HG03520 (cell line): ENCODE data around the gene CEBPZ.

ENCODE experiments used
- ATAC-seq: cut with Tn5 transposase; IDR thresholded peaks from one replicate; pipeline ENCODE4 v1.9.1; 2021; ENCODE audit warnings: mild to moderate bottlenecking, moderate library complexity; ENCODE audit not compliant: unreplicated experiment

Gene CEBPZ

GRCh38 chr2:37180640-37181039 lies 50.8 kb downstream of the CEBPZ start:
- no peak for ATAC-seq

- ATAC-seq, result no peak
Observed at GRCh38 chr2:37180006-37180639, 51.3 kb downstream of the CEBPZ start.

- ATAC-seq, result no peak
Observed at GRCh38 chr2:37173741-37174140, 57.7 kb downstream of the CEBPZ start.

- ATAC-seq, result no peak
Observed at GRCh38 chr2:37171624-37171950, 59.8 kb downstream of the CEBPZ start.

- ATAC-seq, result no peak
Observed at GRCh38 chr2:37168217-37168981, 63.0 kb downstream of the CEBPZ start.

GRCh38 chr2:37167636-37168180 lies 63.7 kb downstream of the CEBPZ start:
- no peak for ATAC-seq

- no peak for ATAC-seq
Observed at GRCh38 chr2:37164757-37165156, 66.6 kb downstream of the CEBPZ start.

- ATAC-seq, result peak; percentile 90
Observed at GRCh38 chr2:37156857-37157714, 74.3 kb downstream of the CEBPZ start, which contains the start of gene EIF2AK2. EIF2AK2 (minus strand) TSS chr2:37156980; CDS start chr2:37147806, 9,174 bp downstream.

GRCh38 chr2:37156071-37156856 lies 75.1 kb downstream of the CEBPZ start:
- peak; percentile 15 for ATAC-seq

GRCh38 chr2:37154785-37155184 lies 76.6 kb downstream of the CEBPZ start:
- ATAC-seq, result no peak

- no peak for ATAC-seq
Observed at GRCh38 chr2:37153224-37153623, 78.2 kb downstream of the CEBPZ start.
